RWPE2 (cell line): Measurements from ENCODE around the gene RPGRIP1L.

Experiments
- ATAC-seq: fragments of 200-7000 bp; cut with Tn5 transposase; 3 replicates; pipeline ENCODE4 v1.9.1; 2021; ENCODE audit warnings: low read depth
- DNase-seq: peaks from one replicate; pipeline ENCODE4 v3.0.0-alpha.2; 2020; ENCODE audit warnings: low spot score
- H3K27ac ChIP-seq: fragments of 450-650 bp; 2 replicates; pipeline ENCODE4 v1.5.1; 2017; ENCODE audit warnings: mild to moderate bottlenecking; ENCODE audit not compliant: poor library complexity, severe bottlenecking
- H3K27me3 ChIP-seq: fragments of 250-450 bp; sonication (Bioruptor Pico); 2 replicates; pipeline ENCODE4 v1.5.1; 2021; ENCODE audit warnings: mild to moderate bottlenecking, moderate library complexity; ENCODE audit not compliant: insufficient read depth, poor library complexity, severe bottlenecking
- H3K36me3 ChIP-seq: fragments of 250-450 bp; sonication (Bioruptor Pico); 2 replicates; pipeline ENCODE4 v1.5.1; 2020; ENCODE audit warnings: low read depth, mild to moderate bottlenecking, moderate library complexity
- H3K4me1 ChIP-seq: fragments of 250-450 bp; sonication (Bioruptor Pico); 2 replicates; pipeline ENCODE4 v1.5.1; 2021; ENCODE audit warnings: mild to moderate bottlenecking, moderate library complexity; ENCODE audit not compliant: insufficient read depth, poor library complexity, severe bottlenecking
- H3K4me3 ChIP-seq: fragments of 250-450 bp; sonication (Bioruptor Pico); 2 replicates; pipeline ENCODE4 v1.5.1; 2021; ENCODE audit warnings: mild to moderate bottlenecking, moderate library complexity; ENCODE audit not compliant: severe bottlenecking
- H3K9me3 ChIP-seq: fragments of 250-450 bp; sonication (Bioruptor Pico); 2 replicates; pipeline ENCODE4 v1.5.1; 2021; ENCODE audit warnings: mild to moderate bottlenecking, moderate library complexity; ENCODE audit not compliant: severe bottlenecking
- CTCF ChIP-seq: fragments of 450-650 bp; IDR thresholded peaks from one replicate; pipeline ENCODE4 v1.5.1; 2017; ENCODE audit warnings: mild to moderate bottlenecking, moderate library complexity; ENCODE audit not compliant: poor library complexity, severe bottlenecking

The RPGRIP1L gene

DNA sequence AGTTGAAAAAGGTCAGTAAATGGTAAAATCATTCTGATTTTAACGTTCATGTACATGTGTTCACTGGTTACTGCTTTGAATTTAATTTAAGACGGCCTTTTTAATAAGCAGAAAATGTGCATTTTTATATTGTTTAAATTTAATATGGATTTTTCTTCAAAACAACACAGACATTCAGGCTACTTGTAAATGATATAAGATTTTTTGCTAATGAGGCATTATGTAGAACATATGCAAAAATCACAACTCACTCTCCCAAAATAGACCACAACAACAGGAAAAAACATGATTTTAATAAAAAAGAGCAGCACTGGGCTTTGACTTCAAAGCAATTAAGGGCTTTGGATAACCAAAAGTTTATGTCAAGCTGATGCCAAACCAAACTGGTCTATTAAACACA is 22.3 kb downstream of the RPGRIP1L start:
- no peak for TF ChIP-seq CTCF
- Histone ChIP-seq H3K27ac (no peak overlapping the region), H3K36me3 (peaks cover 27% of the 10 kb centered on the region), H3K9me3 (no peaks in the 10 kb centered on the region), H3K4me3 (no peak overlapping the region), H3K27me3 (no peaks in the 10 kb centered on the region), H3K4me1 (no peaks in the 10 kb centered on the region)
- no peak for DNase-seq
- no peak for ATAC-seq

GRCh38 chr16:53680756-53681155 is 22.9 kb downstream of the RPGRIP1L start:
- Histone ChIP-seq H3K27me3 (no peaks in the 10 kb centered on the region), H3K36me3 (peaks cover 21% of the 10 kb centered on the region), H3K4me3 (no peak overlapping the region), H3K27ac (no peak overlapping the region), H3K4me1 (no peaks in the 10 kb centered on the region), H3K9me3 (no peaks in the 10 kb centered on the region)
- no peak for DNase-seq
- TF ChIP-seq CTCF = no peak
- no peak for ATAC-seq

DNA sequence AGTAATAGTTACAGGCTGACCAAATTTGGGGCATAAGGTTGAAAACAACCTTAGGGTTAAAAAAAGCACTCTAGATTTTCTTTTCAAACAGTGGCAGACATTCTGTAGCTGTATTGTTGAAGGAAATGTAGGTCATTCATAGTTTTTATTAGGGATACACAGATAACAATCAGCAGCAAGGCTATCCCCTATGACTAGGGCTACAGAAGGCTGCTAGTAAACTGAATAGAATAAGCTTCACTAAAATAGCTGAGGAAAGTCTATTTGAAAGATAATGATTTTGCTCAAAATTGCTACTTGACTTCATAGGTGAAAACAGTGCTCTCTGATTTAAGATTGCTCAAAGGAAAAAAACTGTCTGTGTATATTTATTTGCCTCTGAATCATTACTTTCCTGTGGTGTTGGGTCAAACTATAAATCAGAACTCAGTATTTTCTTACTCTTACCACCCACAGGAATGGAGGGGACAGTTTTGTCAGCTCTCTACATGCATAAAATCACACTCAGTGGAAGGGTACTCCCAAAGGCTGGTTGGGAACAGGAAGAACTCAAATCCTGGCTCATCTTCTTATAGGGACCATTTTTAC is 24.8 kb downstream of the RPGRIP1L start:
- H3K9me3 ChIP-seq = no peaks in the 10 kb centered on the region
- H3K27me3 ChIP-seq = no peaks in the 10 kb centered on the region
- H3K4me1 ChIP-seq = no peaks in the 10 kb centered on the region
- peaks cover 21% of the 10 kb centered on the region for H3K36me3 ChIP-seq
- DNase-seq = no peak
- H3K27ac ChIP-seq = no peak overlapping the region
- no peak for ATAC-seq
- H3K4me3 ChIP-seq = no peak overlapping the region
- no peak for TF ChIP-seq CTCF

DNA sequence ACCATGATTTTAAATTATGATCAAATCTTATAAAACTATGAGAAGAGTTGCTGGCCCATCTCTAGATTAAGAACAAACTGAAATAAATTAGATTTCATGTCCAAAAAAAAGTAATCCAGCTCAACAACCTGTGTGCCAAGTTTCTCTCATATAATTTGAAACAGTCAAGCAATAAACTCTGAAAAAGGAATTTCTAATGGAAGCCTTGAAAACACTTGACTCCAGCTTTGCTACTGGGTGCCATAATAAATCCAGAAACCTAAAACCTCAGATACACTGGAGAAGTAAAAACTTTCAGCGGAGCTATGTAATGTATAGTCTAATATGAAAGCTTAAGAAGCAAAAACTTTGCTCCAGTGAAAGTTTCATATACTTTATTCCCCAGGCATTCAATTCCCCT is 25.5 kb downstream of the RPGRIP1L start:
- no peak for DNase-seq
- H3K4me1 ChIP-seq = no peaks in the 10 kb centered on the region
- H3K27me3 ChIP-seq = no peaks in the 10 kb centered on the region
- H3K27ac ChIP-seq = no peak overlapping the region
- TF ChIP-seq CTCF = no peak
- H3K4me3 ChIP-seq = no peak overlapping the region
- H3K9me3 ChIP-seq = no peaks in the 10 kb centered on the region
- H3K36me3 ChIP-seq = peaks cover 15% of the 10 kb centered on the region
- no peak for ATAC-seq

DNA sequence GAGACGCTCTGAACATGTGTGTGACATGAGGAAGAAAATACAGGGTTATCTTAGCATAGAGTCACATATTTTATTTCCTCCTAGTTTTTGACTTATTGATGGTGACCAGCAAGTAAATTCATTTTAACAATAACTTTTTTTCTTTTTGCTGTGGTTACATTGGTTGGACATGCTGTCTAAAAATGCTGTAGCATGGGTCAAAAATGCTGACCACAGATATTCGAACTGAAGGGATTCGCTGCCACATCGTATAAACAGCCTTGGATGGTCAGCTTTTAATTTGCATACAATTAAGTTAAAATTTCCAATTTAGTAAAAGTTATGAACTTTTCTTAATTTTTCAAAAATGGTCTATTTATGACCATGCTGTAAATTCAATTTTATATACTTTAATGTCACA is 30.5 kb downstream of the RPGRIP1L start:
- TF ChIP-seq CTCF = no peak
- Histone ChIP-seq H3K36me3 (peaks cover 25% of the 10 kb centered on the region; the same call in 1 of the 2 replicates), H3K27me3 (no peaks in the 10 kb centered on the region), H3K27ac (no peak overlapping the region), H3K4me3 (no peak overlapping the region), H3K9me3 (no peaks in the 10 kb centered on the region), H3K4me1 (no peaks in the 10 kb centered on the region)
- DNase-seq (no peak), ATAC-seq (no peak)
